NK-92 treated with Interleukin-12 subunit alpha and Interleukin-12 subunit beta, amount 100 ng/mL, for 24 hours (cell line): ENCODE results near the gene CD276.

Experiments used
- DNase-seq: peaks from one replicate; lab custom pipeline; 2025; lab: John Stamatoyannopoulos, UW

CD276 gene

GRCh38 chr15:73747847-73748590, 63.8 kb downstream of the CD276 start:
- no peak for DNase-seq

- no peak for DNase-seq
Observed at GRCh38 chr15:73748730-73749129, 64.5 kb downstream of the CD276 start.

- DNase-seq: no peak
Observed at GRCh38 chr15:73749533-73749932, 65.3 kb downstream of the CD276 start.

- DNase-seq: no peak
Observed at GRCh38 chr15:73749971-73750370, 65.8 kb downstream of the CD276 start.

GRCh38 chr15:73750438-73750837, 66.3 kb downstream of the CD276 start:
- DNase-seq: no peak

- DNase-seq: no peak
Observed at GRCh38 chr15:73750951-73751350, 66.8 kb downstream of the CD276 start.

- DNase-seq: no peak
Observed at GRCh38 chr15:73751511-73751898, 67.3 kb downstream of the CD276 start.

- no peak for DNase-seq
Observed at GRCh38 chr15:73751899-73752805, 68.0 kb downstream of the CD276 start.

- DNase-seq: no peak
Observed at GRCh38 chr15:73752806-73753193, 68.6 kb downstream of the CD276 start.

GRCh38 chr15:73753250-73754130, 69.3 kb downstream of the CD276 start, which contains the start of gene INSYN1:
TSS of gene INSYN1 (minus strand) at chr15:73753351. CDS start at chr15:73751130, 2,221 bp downstream.
- DNase-seq: no peak

- DNase-seq: no peak
Observed at GRCh38 chr15:73754461-73754860, 70.3 kb downstream of the CD276 start.

- DNase-seq: no peak
Observed at GRCh38 chr15:73755481-73755880, 71.3 kb downstream of the CD276 start.

GRCh38 chr15:73755946-73756345, 71.8 kb downstream of the CD276 start:
- no peak for DNase-seq

- DNase-seq: no peak
Observed at GRCh38 chr15:73756390-73756789, 72.2 kb downstream of the CD276 start.

GRCh38 chr15:73756947-73757513, 72.8 kb downstream of the CD276 start:
- no peak for DNase-seq

GRCh38 chr15:73757571-73757970, 73.4 kb downstream of the CD276 start:
- no peak for DNase-seq

- no peak for DNase-seq
Observed at GRCh38 chr15:73758461-73758860, 74.3 kb downstream of the CD276 start.

- no peak for DNase-seq
Observed at GRCh38 chr15:73760330-73761329, 76.4 kb downstream of the CD276 start.

- DNase-seq: no peak
Observed at GRCh38 chr15:73763931-73764330, 79.7 kb downstream of the CD276 start.
